MM.1S (cell line): ENCODE data around the gene ZDHHC11B.
"Not testable (repeated sequence)": the region's sequence is repeated elsewhere in the genome, so short reads cannot be mapped to it uniquely, and the experiment has no call there.

Experiments used
- DNase-seq: peaks from one replicate; pipeline ENCODE4 v3.0.0-alpha.2; 2015
- H2AFZ ChIP-seq: fragments of 300-600 bp; sonication (generic); 2 replicates; pipeline ENCODE4 v1.6.0; 2016; ENCODE audit warnings: antibody characterized with exemption, low read length
- H3F3A ChIP-seq: fragments of 300-600 bp; sonication (generic); 2 replicates; pipeline ENCODE4 v1.6.1; 2016; ENCODE audit warnings: mild to moderate bottlenecking, antibody characterized with exemption, low read length, moderate library complexity, mixed read lengths; ENCODE audit not compliant: insufficient read depth
- H3K27ac ChIP-seq: fragments of 300-600 bp; sonication (generic); 2 replicates; pipeline ENCODE4 v1.5.1; 2016; ENCODE audit warnings: mild to moderate bottlenecking, low read length
- H3K27me3 ChIP-seq: fragments of 300-600 bp; sonication (generic); replicated peaks from 2 replicates; pipeline ENCODE4 v1.6.0; 2016; ENCODE audit warnings: low read length; ENCODE audit not compliant: insufficient read depth
- H3K36me3 ChIP-seq: fragments of 300-600 bp; sonication (generic); replicated peaks from 2 replicates; pipeline ENCODE4 v1.6.1; 2016; ENCODE audit warnings: mild to moderate bottlenecking, low read length, mixed read lengths; ENCODE audit not compliant: insufficient read depth
- H3K4me1 ChIP-seq: fragments of 300-600 bp; sonication (generic); 2 replicates; pipeline ENCODE4 v1.6.1; 2016; ENCODE audit warnings: low read length, mixed read lengths
- H3K4me2 ChIP-seq: fragments of 300-600 bp; sonication (generic); 2 replicates; pipeline ENCODE4 v1.6.0; 2016; ENCODE audit warnings: low read depth, low read length
- H3K4me3 ChIP-seq: fragments of 300-600 bp; sonication (generic); 2 replicates; pipeline ENCODE4 v1.5.1; 2016; ENCODE audit warnings: low read length, mixed read lengths
- H3K79me2 ChIP-seq: fragments of 300-600 bp; sonication (generic); 2 replicates; pipeline ENCODE4 v1.6.1; 2016; ENCODE audit warnings: mixed run types, low read length, mixed read lengths
- H3K9ac ChIP-seq: fragments of 300-600 bp; sonication (generic); 2 replicates; pipeline ENCODE4 v1.6.1; 2016; ENCODE audit warnings: low read length, mixed read lengths
- H3K9me2 ChIP-seq: fragments of 300-600 bp; sonication (generic); replicated peaks from 2 replicates; pipeline ENCODE4 v1.6.1; 2016; ENCODE audit warnings: mild to moderate bottlenecking, low read length, mixed read lengths; ENCODE audit not compliant: insufficient read depth
- H3K9me3 ChIP-seq: fragments of 300-600 bp; sonication (generic); replicated peaks from 2 replicates; pipeline ENCODE4 v1.6.1; 2016; ENCODE audit warnings: mild to moderate bottlenecking, low read length, mixed read lengths; ENCODE audit not compliant: insufficient read depth
- H4K20me1 ChIP-seq: fragments of 300-600 bp; sonication (generic); 2 replicates; pipeline ENCODE4 v1.6.1; 2016; ENCODE audit warnings: mild to moderate bottlenecking, low read length, moderate library complexity, mixed read lengths; ENCODE audit not compliant: insufficient read depth

ZDHHC11B gene

DNA sequence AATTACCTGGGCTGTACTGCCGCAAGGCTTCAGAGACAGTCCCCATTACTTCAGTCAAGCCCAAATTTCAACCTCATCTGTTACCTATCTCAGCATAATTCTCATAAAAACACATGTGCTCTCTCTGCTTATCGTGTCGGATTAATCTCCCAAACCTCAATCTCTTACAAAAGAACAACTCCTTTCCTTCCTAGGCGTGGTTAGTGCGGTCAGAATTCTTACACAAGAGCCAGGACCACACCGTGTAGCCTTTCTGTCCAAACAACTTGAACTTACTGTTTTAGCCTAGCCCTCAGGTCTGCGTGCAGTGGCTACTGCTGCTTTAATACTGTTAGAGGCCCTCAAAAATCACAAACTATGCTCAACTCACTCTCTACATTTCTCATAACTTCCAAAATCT is 78.4 kb downstream of the ZDHHC11B start:
- not testable (repeated sequence) for H3K36me3 ChIP-seq, H3K79me2 ChIP-seq, H3K4me3 ChIP-seq, H3K27me3 ChIP-seq, H2AFZ ChIP-seq, DNase-seq, H3K4me1 ChIP-seq, H3K9me2 ChIP-seq, H3K4me2 ChIP-seq, H3K27ac ChIP-seq, H3K9ac ChIP-seq, H3K9me3 ChIP-seq, H3F3A ChIP-seq, H4K20me1 ChIP-seq

DNA sequence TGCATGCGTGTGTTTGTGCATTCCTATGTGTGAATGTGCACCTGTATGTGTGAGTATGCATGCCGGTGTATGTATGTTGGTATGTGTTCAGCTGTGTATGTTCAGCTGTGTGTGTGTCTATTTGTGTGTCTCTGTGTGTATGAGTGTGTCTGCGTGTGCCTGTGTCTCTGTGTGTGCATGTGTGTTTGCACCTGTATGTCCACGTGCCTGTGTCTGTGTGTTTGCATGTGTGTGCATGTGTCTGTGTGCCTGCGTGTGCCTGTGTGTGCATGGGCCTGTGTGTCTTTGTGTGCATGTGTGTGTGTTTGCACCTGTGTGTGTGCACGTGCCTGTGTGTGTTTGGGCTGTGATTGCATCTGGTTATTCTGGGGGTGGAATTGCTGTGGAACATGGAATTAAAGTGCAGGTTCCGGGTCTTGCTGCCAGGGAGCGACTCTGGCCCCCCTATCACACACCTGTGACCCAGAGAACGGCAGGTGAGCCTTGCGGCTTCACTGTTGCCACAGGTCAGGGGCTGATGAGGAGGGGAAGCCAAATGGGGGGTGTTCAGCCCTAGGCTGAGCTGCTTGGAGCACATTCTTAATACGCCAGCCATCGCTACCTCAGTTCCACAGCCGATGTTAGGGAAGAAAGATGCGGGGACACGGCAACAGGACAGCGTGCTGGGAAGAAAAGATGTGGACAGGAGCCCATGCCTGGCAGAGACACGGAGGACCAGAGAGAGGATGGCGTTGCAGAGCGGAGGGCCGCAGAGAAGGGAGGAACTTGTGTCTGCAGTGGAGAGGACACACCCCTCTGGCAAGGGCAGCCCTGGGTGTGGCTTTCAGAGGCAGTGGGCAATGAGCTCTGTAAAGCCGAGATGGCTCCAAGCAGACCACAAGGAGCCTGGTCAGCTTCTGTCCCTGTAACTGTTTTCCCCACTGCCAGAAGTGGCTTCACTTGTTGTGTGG is 87.5 kb downstream of the ZDHHC11B start:
- H3K4me2 ChIP-seq, H4K20me1 ChIP-seq, H3K79me2 ChIP-seq, H3K9ac ChIP-seq, H3F3A ChIP-seq, H2AFZ ChIP-seq, H3K36me3 ChIP-seq, H3K9me3 ChIP-seq, H3K27ac ChIP-seq, DNase-seq, H3K27me3 ChIP-seq, H3K4me3 ChIP-seq, H3K9me2 ChIP-seq, H3K4me1 ChIP-seq: not testable (repeated sequence)

DNA sequence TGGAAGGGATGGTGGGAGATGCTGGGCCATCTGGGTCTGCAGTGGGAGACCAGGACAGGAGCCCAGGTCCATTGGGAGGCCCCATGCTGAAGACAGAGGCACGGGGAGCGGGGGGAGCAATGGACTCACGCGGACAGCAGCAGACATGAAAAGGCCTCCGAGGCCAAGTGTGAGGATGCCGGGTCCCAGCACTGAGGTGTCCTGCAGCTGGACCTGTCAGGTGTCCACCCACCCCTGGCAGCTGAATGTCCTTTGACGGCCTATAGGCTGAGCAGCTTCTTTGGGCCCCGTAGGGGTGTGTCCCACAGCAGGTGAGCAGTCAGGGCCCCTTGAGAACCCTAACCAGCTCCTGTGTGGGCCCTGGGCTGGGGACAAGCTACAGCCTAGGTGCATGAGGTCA is 88.3 kb downstream of the ZDHHC11B start:
- not testable (repeated sequence) for H3K9me3 ChIP-seq, H3K27me3 ChIP-seq, H4K20me1 ChIP-seq, H2AFZ ChIP-seq, DNase-seq, H3K27ac ChIP-seq, H3K36me3 ChIP-seq, H3K4me2 ChIP-seq, H3K79me2 ChIP-seq, H3K9ac ChIP-seq, H3K4me1 ChIP-seq, H3F3A ChIP-seq, H3K9me2 ChIP-seq, H3K4me3 ChIP-seq

- not testable (repeated sequence) for H3K27me3 ChIP-seq, H3F3A ChIP-seq, H3K4me2 ChIP-seq, H3K4me1 ChIP-seq, H3K79me2 ChIP-seq, H3K27ac ChIP-seq, H3K36me3 ChIP-seq, H3K9ac ChIP-seq, H2AFZ ChIP-seq, H3K9me3 ChIP-seq, H3K9me2 ChIP-seq, DNase-seq, H4K20me1 ChIP-seq, H3K4me3 ChIP-seq
Observed at GRCh38 chr5:695475-695874, 89.1 kb downstream of the ZDHHC11B start.

- H3K36me3 ChIP-seq, H3K9me2 ChIP-seq, H2AFZ ChIP-seq, H4K20me1 ChIP-seq, H3K9me3 ChIP-seq, H3K27ac ChIP-seq, H3K4me1 ChIP-seq, H3F3A ChIP-seq, H3K9ac ChIP-seq, H3K79me2 ChIP-seq, DNase-seq, H3K27me3 ChIP-seq: not testable (repeated sequence)
- H3K4me3 ChIP-seq: peak overlapping the region; percentile 25; the same call in 1 of the 2 replicates
- peak overlapping the region; percentile 57 for H3K4me2 ChIP-seq
Observed at GRCh38 chr5:694042-694431, 90.5 kb downstream of the ZDHHC11B start.

GRCh38 chr5:693271-694041 is 91.1 kb downstream of the ZDHHC11B start, which contains the start of gene TPPP:
TSS of gene TPPP (minus strand) at chr5:693352. CDS start at chr5:678060, 15,292 bp downstream.
- not testable (repeated sequence) for H3F3A ChIP-seq, H3K4me1 ChIP-seq, H3K36me3 ChIP-seq, H3K79me2 ChIP-seq, H3K9me2 ChIP-seq, H3K27ac ChIP-seq, H3K9me3 ChIP-seq, H3K27me3 ChIP-seq, H4K20me1 ChIP-seq
- peak within 1 kb of the TSS; percentile 84 for H3K4me2 ChIP-seq
- peak within 1 kb of the TSS; percentile 64 for H3K4me3 ChIP-seq
- H2AFZ ChIP-seq: peak within 1 kb of the TSS; percentile 89
- H3K9ac ChIP-seq: peak within 1 kb of the TSS; percentile 65; the same call in 1 of the 2 replicates
- DNase-seq: peak; percentile 90

DNA sequence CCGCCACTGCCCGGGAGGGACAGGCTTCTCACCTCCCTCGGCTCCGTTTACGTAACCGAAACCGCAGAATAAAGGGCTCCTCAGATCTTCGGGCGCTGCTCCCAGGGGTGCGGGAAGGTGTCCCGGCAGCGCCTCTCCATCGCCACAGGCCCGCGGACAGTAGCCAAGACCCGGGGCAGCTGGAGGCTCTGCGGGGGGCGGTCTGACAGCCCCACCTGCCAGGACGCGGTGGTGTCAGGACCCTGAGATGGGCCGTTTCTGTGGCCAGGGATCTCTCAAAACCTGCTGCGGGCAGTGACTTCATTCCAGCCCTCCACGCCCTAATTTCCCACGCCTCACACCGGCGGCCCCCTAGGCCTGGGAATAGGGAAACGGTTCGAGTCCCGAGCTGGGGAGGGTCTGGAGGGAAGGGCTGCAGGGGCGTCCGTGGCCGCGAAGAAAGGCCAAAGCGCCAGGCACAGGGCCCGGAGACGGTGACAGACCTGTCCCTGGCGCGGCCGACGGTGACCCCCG is 91.9 kb downstream of the ZDHHC11B start:
- not testable (repeated sequence) for H3K36me3 ChIP-seq, H2AFZ ChIP-seq, H3K79me2 ChIP-seq, H3K4me1 ChIP-seq, H3K9me2 ChIP-seq, H3K9me3 ChIP-seq, H3F3A ChIP-seq, H3K27ac ChIP-seq, H3K27me3 ChIP-seq, H4K20me1 ChIP-seq, DNase-seq
- Histone ChIP-seq H3K4me2 (peak overlapping the region; percentile 84), H3K4me3 (peak overlapping the region; percentile 64), H3K9ac (peak overlapping the region; percentile 29; the same call in 1 of the 2 replicates)
